ENCODE results near the gene BCAS4. TPM values are rescaled to one million over a fixed set of nuclear protein-coding genes. Genes with fewer than 3 reads are reported as not detected.

Gene BCAS4
- total and polyA plus RNA-seq, 2 donors (not counting 1 experiment from before 2014, with no cell fraction given) = 14.1 to 33.7 TPM

Other genes with a start within 250 kb of the BCAS4 start
- 4.1 and 4.9 TPM in 2 replicates for gene RIPOR3, start 103.5 kb upstream of the BCAS4 start, total RNA-seq
- 1.1 and 2.0 TPM in 2 replicates for gene RIPOR3, start 103.5 kb upstream of the BCAS4 start, polyA plus RNA-seq
- gene PARD6B, start 63.5 kb upstream of the BCAS4 start, total RNA-seq = 0.83 and 1.0 TPM in 2 replicates
- gene PARD6B, start 63.5 kb upstream of the BCAS4 start, polyA plus RNA-seq = 0.23 and 0.30 TPM in 2 replicates
- gene ADNP, start 136.4 kb downstream of the BCAS4 start, total RNA-seq = 32.1 and 40.0 TPM in 2 replicates
- gene ADNP, start 136.4 kb downstream of the BCAS4 start, polyA plus RNA-seq = 25.7 and 29.4 TPM in 2 replicates
- gene DPM1, start 163.5 kb downstream of the BCAS4 start, total RNA-seq = 53.2 and 60.9 TPM in 2 replicates
- gene DPM1, start 163.5 kb downstream of the BCAS4 start, polyA plus RNA-seq = 89.1 and 103 TPM in 2 replicates
- 9.2 and 10.1 TPM in 2 replicates for gene MOCS3, start 163.8 kb downstream of the BCAS4 start, total RNA-seq
- 3.7 and 4.5 TPM in 2 replicates for gene MOCS3, start 163.8 kb downstream of the BCAS4 start, polyA plus RNA-seq
- gene KCNG1, start 228.0 kb downstream of the BCAS4 start, total RNA-seq = 9.9 and 26.5 TPM in 2 replicates
- gene KCNG1, start 228.0 kb downstream of the BCAS4 start, polyA plus RNA-seq = 0.73 and 1.8 TPM in 2 replicates

Measured in fibroblast of lung (primary cell).